Ramos (cell line): ENCODE data around the gene R3HDM4.

Experiments
- in situ Hi-C: fragments of 300-500 bp; cut with MboI; formaldehyde crosslinking; loops from one replicate; pipeline ENCODE4 v1.14.3; 2022; ENCODE audit warnings: low sequenced_read_pairs; ENCODE audit not compliant: unreplicated experiment

R3HDM4 gene

DNA sequence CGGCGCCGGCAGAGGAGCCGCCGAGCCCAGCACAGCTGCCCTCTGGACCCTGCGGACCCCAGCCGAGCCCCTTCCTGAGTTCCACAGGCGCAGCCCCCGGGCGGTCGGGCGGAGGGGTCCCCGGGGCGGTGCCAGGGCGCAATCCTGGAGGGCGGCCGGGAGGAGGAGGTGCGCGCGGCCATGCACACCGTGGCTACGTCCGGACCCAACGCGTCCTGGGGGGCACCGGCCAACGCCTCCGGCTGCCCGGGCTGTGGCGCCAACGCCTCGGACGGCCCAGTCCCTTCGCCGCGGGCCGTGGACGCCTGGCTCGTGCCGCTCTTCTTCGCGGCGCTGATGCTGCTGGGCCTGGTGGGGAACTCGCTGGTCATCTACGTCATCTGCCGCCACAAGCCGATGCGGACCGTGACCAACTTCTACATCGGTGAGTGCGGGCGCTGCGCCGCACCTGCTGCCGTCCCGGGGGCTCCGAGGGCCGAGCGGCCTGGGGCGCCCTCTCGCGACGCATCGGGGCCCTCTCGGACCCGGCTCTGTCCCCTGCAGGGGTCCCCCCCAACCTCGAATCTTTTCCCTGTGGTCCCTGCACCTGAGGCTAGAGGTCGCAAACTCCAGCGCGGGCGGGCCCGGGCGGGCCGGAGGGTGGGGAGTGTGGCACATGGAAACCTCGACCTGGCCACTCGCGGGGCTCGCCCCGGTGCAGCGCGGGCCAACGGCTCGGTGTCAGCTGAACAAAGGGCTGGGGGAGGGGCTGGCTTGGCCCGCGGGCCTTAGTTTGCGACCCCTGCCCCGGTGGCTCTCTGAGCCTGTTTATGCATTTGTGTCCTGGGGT lies 4.5 kb upstream of the R3HDM4 start, which contains the start of gene KISS1R:
Gene KISS1R, plus strand, starts transcription at position 11 of the 829 bp plus-strand sequence. Its CDS starts 170 bp downstream, at position 181.
- in situ Hi-C loops = no loop called here

DNA sequence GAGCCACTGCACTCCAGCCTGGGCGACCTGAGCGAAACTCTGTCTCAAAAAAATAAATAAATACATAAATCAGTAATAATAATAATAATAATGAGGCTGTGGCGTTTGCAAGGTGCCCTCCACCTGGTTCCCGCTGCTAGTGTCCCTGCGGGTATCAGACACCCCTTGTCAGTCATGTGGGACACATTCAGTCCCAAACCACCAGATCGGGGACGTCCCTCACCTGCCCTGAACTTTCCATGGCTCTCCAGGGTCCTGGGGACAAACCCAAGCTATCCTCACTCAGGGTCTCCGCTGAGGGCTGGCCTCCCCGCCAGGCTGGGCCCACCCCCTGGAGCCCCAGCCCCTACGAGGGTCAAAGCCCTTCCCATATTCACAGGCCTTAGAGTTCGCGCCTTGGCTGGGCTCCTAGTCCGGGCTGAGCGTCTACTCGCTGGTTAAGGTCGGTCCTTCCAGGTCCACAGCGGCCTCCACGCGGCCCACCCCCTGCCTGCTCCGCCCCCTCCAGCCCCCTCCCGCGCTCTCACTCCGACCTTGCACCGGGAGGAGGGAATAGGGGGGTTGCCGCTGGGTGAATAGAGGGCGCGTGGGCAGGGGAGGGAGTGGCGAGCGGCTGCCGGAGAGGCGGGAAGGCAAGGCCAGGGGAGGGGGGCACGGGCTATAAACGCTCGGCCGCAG lies 3.8 kb upstream of the R3HDM4 start:
- in situ Hi-C loops = no loop called here

DNA sequence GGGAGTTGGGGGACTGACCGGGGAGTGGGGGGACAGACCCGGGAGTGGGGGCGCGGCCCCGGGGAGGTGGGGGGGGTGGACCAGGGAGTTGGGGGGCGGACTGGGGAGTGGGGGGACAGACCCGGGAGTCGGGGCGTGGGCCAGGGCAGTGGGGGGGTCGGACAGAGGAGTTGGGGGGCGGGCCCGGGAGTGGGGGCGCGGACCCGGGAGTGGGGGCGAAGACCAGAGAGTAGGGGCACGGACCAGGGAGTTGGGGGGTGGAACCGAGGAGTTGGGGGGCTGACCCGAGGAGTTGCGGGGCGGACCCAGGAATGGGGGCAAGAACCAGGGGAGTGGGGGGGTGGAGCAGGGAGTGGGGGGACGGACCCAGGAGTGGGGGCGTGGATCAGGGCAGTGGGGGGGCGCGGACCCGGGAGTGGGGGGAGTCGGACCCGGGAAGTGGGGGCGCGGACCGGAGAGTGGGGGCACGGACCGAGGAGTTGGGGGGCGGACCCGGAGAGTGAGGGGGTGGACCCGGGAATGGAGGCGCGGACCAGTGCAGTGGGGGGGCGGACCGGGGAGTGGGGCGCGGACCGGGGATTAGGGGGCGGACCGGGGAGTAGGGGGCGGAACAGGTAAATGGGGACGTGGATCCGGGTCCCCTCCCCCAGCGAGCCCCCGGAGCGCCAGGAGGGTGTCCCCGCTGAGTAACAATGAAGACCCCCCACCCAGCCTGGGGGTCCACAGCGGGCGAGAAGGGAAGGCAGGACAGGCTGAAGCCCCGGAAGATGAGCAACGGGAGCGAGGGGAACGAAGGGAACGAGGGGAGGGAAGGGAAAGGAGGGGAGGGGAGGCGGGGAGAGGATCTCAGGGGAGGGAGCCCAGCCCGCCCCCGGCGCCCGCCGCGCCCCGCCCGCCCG lies 589 bp downstream of the R3HDM4 start:
- in situ Hi-C loops = no loop called here

DNA sequence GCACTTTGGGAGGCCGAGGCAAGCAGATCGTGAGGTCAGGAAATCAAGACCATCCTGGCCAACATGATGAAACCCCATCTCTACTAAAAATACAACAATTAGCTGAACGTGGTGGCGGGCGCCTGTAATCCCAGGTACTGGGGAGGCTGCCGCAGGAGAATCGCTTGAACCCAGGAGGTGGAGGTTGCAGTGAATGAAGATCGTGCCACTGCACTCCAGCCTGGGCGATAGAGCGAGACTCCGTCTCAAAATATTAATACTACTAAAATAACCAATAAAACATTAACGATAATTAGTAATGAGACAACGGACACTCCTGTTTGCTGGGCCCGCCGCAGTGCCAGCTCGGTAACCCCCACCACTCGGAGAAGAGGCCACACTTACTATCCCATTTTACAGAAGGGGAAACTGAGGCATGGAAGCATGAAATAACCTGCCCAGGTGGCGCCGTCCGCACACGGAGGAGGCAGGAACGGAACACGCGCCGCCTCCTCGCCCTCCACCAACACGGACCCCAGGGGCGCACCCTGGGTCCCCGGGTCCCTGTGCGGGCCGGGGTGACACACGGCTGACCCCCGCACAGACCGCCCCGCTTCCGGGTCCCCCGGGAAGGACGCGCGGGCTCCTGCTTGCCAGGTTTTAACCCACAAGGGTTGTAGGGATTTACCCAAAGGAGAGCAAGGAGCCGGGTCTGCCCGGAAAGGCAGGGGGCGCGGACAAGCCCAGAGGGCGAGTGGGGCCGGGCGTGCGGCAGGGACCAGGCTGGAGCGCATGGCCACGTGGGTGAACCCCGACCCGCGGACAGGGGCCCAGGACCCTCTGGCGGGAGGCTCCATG lies 1.6 kb downstream of the R3HDM4 start:
- in situ Hi-C loops = no loop called here

DNA sequence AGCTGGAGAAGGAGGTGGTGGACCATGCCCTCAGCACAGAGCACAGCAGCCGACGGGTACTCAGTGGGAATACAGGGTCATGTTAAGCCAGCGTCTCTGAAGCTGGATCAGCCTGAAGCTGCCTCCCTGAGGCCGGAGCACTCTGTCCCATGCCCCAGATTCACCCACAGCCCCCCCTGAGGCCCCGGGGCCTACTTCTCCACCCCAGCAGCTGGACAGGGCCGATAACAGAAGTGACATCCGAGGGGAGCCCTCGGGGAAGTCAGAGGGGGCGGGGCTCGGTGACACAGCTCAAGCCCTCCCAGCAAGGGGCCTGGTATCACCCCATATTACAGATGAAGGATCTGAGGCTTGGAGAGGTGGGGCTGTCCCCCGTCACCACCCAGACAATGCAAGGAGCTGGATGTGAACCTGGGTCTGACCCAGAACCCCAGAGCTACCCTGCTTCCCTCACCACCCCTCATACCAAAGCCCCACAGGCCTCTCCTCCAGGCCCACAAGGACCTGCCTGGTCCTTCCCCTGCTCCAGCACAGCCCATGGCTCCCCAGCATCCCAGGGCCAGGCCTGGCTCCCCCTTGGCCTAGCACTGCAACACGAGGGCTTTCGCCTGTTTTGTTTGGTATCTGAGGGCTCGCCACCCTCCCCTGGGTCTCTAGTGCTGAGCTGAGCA lies 5.7 kb downstream of the R3HDM4 start:
- in situ Hi-C loops = no loop called here

- in situ Hi-C loops = no loop called here
Observed at GRCh38 chr19:906480-906879, 6.5 kb downstream of the R3HDM4 start.

DNA sequence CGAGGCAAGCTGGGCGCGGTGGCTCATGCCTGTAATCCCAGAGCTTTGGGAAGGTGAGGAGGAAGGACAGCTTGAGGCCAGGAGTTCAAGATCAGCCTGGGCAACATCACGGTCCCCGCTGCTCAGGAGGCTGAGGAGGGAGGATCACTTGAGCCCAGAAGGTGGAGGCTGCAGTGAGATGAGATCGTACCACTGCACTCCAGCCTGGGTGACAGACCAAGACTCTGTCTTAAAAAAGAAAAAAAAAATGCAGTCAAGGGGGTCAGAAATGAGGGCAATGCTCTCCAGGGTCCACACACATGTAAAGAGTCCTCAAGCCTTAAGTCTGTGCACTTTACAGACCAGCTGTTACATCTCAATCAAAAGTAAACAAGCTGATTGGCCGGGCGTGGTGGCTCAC lies 8.5 kb downstream of the R3HDM4 start:
- in situ Hi-C loops = no loop called here

GRCh38 chr19:903266-903797 lies 9.7 kb downstream of the R3HDM4 start:
- in situ Hi-C loops = no loop called here

GRCh38 chr19:902446-903226 lies 10.4 kb downstream of the R3HDM4 start:
- in situ Hi-C loops = no loop called here

DNA sequence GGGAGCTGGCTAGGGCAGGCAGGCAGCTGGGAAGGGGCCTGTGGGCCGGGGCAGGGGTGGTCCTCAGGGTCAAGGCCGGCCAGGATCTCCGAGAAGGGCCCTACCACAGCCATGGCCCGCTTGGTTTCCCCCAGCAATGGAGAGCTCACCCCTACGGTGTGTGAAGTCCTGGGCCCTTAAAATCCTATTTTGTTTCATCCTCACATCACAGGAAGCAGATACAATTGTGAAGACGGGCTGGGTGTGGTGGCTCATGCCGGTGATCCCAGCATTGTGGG lies 11.0 kb downstream of the R3HDM4 start:
- in situ Hi-C loops = no loop called here

- in situ Hi-C loops = no loop called here
Observed at GRCh38 chr19:901216-902092, 11.6 kb downstream of the R3HDM4 start.

DNA sequence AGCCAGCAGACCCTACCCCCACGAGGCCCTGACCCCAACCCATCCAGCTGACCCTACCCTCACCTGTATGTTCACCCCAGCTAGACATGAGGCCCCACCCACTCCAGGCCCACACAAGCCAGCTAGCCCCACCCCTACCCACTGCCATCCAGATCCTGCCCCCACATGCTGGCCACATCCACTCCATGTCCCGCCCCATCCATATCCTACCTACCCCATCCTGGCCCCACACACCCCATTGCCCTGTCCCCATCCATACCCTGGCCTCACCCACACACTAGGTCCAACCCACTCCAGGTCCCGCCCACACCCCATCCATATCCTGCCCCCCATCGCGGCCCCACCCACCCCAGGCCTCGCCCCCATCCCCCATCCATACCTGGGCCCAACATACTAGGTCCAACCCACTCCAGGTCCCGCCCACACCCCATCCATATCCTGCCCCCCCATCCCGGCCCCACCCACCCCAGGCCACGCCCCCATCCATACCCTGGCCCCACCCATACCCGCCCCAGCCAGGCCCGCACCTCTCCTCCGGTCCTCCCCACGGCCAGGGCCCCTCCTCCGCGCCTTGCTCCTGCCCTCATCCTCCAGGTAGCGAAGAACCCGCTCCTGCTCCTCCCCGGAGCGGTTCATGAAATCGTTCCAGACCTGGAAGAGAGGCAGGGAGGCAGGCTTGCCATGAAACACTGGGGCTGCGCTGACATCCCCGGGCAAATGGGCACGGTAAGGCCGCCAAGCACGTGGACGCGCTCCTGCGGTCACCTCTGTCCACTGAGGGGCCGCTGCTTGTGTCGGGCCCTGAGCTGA lies 12.5 kb downstream of the R3HDM4 start:
- in situ Hi-C loops = no loop called here

GRCh38 chr19:900043-900301 lies 13.0 kb downstream of the R3HDM4 start:
- in situ Hi-C loops = no loop called here

- in situ Hi-C loops = no loop called here
Observed at GRCh38 chr19:899336-900042, 13.5 kb downstream of the R3HDM4 start.

GRCh38 chr19:898663-899062 lies 14.4 kb downstream of the R3HDM4 start:
- in situ Hi-C loops = no loop called here

- in situ Hi-C loops = no loop called here
Observed at GRCh38 chr19:897442-898039, 15.5 kb downstream of the R3HDM4 start.
